DND-41 (cell line): ENCODE results near the gene ABL2.

Experiments
- ATAC-seq: fragments of 200-7000 bp; cut with Tn5 transposase; 3 replicates; pipeline ENCODE4 v1.9.1; 2021; ENCODE audit warnings: low read depth; ENCODE audit not compliant: insufficient read depth
- DNase-seq: peaks from one replicate; pipeline ENCODE4 v3.0.0-alpha.2; 2020
- H2AFZ ChIP-seq: 2 replicates; pipeline ENCODE4 v1.6.0; 2012; ENCODE audit warnings: low read depth, low read length
- H3K27ac ChIP-seq: 2 replicates; pipeline ENCODE4 v1.5.1; 2012; ENCODE audit warnings: low read length, inconsistent platforms
- H3K27me3 ChIP-seq: fragments of 200-600 bp; sonication (generic); 2 replicates; pipeline ENCODE4 v1.6.0; 2012; ENCODE audit warnings: low read length, mild to moderate bottlenecking, inconsistent platforms; ENCODE audit not compliant: insufficient read depth, poor library complexity
- H3K36me3 ChIP-seq: 2 replicates; pipeline ENCODE4 v1.5.1; 2012; ENCODE audit warnings: low read length, inconsistent platforms; ENCODE audit not compliant: insufficient read depth
- H3K4me1 ChIP-seq: 2 replicates; pipeline ENCODE4 v1.5.1; 2012; ENCODE audit warnings: mild to moderate bottlenecking, low read length; ENCODE audit not compliant: insufficient read depth
- H3K4me2 ChIP-seq: 2 replicates; pipeline ENCODE4 v1.6.0; 2012; ENCODE audit warnings: mild to moderate bottlenecking, moderate library complexity, low read length, inconsistent platforms; ENCODE audit not compliant: insufficient read depth
- H3K4me3 ChIP-seq, 2 experiments: fragments of 200-600 bp in 1 of 2; shearing (Covaris generic) in 1 of 2; 2 replicates each; pipeline ENCODE4 v1.5.1; 2012 to 2016; ENCODE audit warnings: inconsistent platforms in 2 of 2, low read length in 2 of 2, mild to moderate bottlenecking in 2 of 2, low read depth in 1 of 2, moderate library complexity in 1 of 2
- H3K79me2 ChIP-seq: 2 replicates; pipeline ENCODE4 v1.6.0; 2012; ENCODE audit warnings: low read length, inconsistent platforms; ENCODE audit not compliant: insufficient read depth
- H3K9ac ChIP-seq: 2 replicates; pipeline ENCODE4 v1.6.0; 2012; ENCODE audit warnings: low read depth, mild to moderate bottlenecking, inconsistent platforms, low read length, moderate library complexity
- H3K9me3 ChIP-seq: 2 replicates; pipeline ENCODE4 v1.5.1; 2012; ENCODE audit warnings: low read length, moderate library complexity, mild to moderate bottlenecking, inconsistent platforms; ENCODE audit not compliant: insufficient read depth, severe bottlenecking
- H4K20me1 ChIP-seq: 2 replicates; pipeline ENCODE4 v1.6.0; 2012; ENCODE audit warnings: low read length; ENCODE audit not compliant: insufficient read depth
- CTCF ChIP-seq: IDR thresholded peaks from 2 replicates; pipeline ENCODE4 v1.5.1; 2012; ENCODE audit warnings: borderline replicate concordance, low read length, moderate library complexity, mild to moderate bottlenecking; ENCODE audit not compliant: poor library complexity, severe bottlenecking; ENCODE audit errors: extremely low read depth
- EZH2 ChIP-seq: IDR thresholded peaks from 3 replicates; pipeline ENCODE4 v1.6.1; 2012; ENCODE audit warnings: borderline replicate concordance, low read depth, mild to moderate bottlenecking, moderate library complexity, low read length, inconsistent platforms; ENCODE audit not compliant: severe bottlenecking

Gene ABL2

GRCh38 chr1:179082333-179082998, 147.0 kb downstream of the ABL2 start:
- Histone ChIP-seq H3K9me3 (no peaks in the 10 kb centered on the region), H3K9ac (peak overlapping the region; percentile 98), H4K20me1 (peaks cover 23% of the 10 kb centered on the region), H3K27me3 (no peaks in the 10 kb centered on the region), H3K4me2 (peak overlapping the region; percentile 98), H3K4me3 (peak overlapping the region; percentile 90 to 91), H2AFZ (peak overlapping the region; percentile 87), H3K27ac (peak overlapping the region; percentile 91), H3K36me3 (peaks cover 34% of the 10 kb centered on the region), H3K4me1 (peaks cover 44% of the 10 kb centered on the region), H3K79me2 (peaks cover 50% of the 10 kb centered on the region)
- DNase-seq (peak; percentile 43), ATAC-seq (peak; percentile 27)
- TF ChIP-seq CTCF (no peak), EZH2 (no peak)

GRCh38 chr1:179081687-179082332, 147.7 kb downstream of the ABL2 start, which contains the start of gene TOR3A:
TOR3A (plus strand) TSS chr1:179082070; CDS start chr1:179082129, 59 bp downstream.
- peaks cover 44% of the 10 kb centered on the region for H3K4me1 ChIP-seq
- peaks cover 23% of the 10 kb centered on the region for H4K20me1 ChIP-seq
- H3K36me3 ChIP-seq = peaks cover 28% of the 10 kb centered on the region
- TF ChIP-seq CTCF (no peak), EZH2 (no peak)
- H2AFZ ChIP-seq = peak within 1 kb of the TSS; percentile 87
- peak within 1 kb of the TSS; percentile 90 to 91 for H3K4me3 ChIP-seq
- ATAC-seq (peak; percentile 90), DNase-seq (peak; percentile 89)
- H3K9me3 ChIP-seq = no peaks in the 10 kb centered on the region
- peak within 1 kb of the TSS; percentile 98 for H3K4me2 ChIP-seq
- peak within 1 kb of the TSS; percentile 98 for H3K9ac ChIP-seq
- H3K79me2 ChIP-seq = peaks cover 44% of the 10 kb centered on the region
- peak within 1 kb of the TSS; percentile 91 for H3K27ac ChIP-seq
- H3K27me3 ChIP-seq = no peaks in the 10 kb centered on the region

- H3K4me2 ChIP-seq = peak overlapping the region; percentile 98
- H3K4me1 ChIP-seq = peaks cover 44% of the 10 kb centered on the region
- H3K9ac ChIP-seq = peak overlapping the region; percentile 98
- DNase-seq = no peak
- peaks cover 22% of the 10 kb centered on the region for H4K20me1 ChIP-seq
- H3K36me3 ChIP-seq = peaks cover 22% of the 10 kb centered on the region
- peak overlapping the region; percentile 91 for H3K27ac ChIP-seq
- no peaks in the 10 kb centered on the region for H3K9me3 ChIP-seq
- no peaks in the 10 kb centered on the region for H3K27me3 ChIP-seq
- H3K4me3 ChIP-seq = peak overlapping the region; percentile 90 to 91; a peak in 3 of 4 replicates
- peak overlapping the region; percentile 87 for H2AFZ ChIP-seq
- H3K79me2 ChIP-seq = peaks cover 39% of the 10 kb centered on the region
- TF ChIP-seq EZH2 (no peak), CTCF (no peak)
- peak; percentile 43; the same call in 2 of the 3 replicates for ATAC-seq
Observed at GRCh38 chr1:179080866-179081686, 148.4 kb downstream of the ABL2 start.
